GM12891 (cell line): Measurements from ENCODE around the gene SSH2.

ENCODE experiments used
- PAX5 ChIP-seq: IDR thresholded peaks from 2 replicates; pipeline ENCODE4 v1.6.1; 2011; ENCODE audit warnings: low read length, moderate library complexity, mild to moderate bottlenecking; ENCODE audit not compliant: insufficient read depth, severe bottlenecking
- POLR2A ChIP-seq: IDR thresholded peaks from 2 replicates; pipeline ENCODE4 v1.6.1; 2011; ENCODE audit warnings: low read depth, low read length, control low read depth
- POLR2AphosphoS5 ChIP-seq: IDR thresholded peaks from 2 replicates; pipeline ENCODE4 v1.6.1; 2011; ENCODE audit warnings: low read depth, low read length, control low read depth
- POU2F2 ChIP-seq: IDR thresholded peaks from 2 replicates; pipeline ENCODE4 v1.6.1; 2011; ENCODE audit warnings: low read depth, mild to moderate bottlenecking, control low read depth, low read length, moderate library complexity
- TAF1 ChIP-seq: IDR thresholded peaks from 2 replicates; pipeline ENCODE4 v1.6.1; 2011; ENCODE audit warnings: low read depth, low read length, control low read depth

DNA sequence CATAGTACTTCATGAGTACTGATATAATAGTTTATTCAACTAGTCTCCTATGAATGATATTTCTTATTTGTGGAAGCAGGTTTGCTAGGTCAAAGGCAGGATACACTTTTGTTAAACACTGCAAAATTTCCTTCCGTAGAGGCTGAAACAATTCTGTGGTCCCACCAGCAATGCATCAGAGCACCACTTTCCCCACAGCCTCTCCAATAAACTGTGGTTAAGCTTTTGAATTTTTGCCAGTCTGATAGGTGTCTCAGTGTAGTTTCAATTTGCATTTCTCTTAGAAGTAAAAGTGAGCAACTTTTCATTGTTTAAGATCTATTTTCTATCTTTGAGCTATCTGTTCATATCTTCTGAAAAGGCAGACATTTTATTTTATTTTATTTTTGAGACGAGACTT, 270.9 kb downstream of the SSH2 start:
- TF ChIP-seq POLR2A (no peak), POLR2AphosphoS5 (no peak), TAF1 (no peak), PAX5 (no peak), POU2F2 (no peak)
